Right kidney (tissue), 1 donor: Measurements from ENCODE around the gene IL22.
A peak's percentile ranks its signal among the peaks of the same experiment; 100 is the strongest.

Source experiments
- DNase-seq: peaks from one replicate; pipeline ENCODE4 v3.0.0-alpha.2; 2016

Gene IL22

GRCh38 chr12:68264158-68264855 is 10.9 kb upstream of the IL22 start:
- DNase-seq: no peak

GRCh38 chr12:68263366-68263765 is 10.0 kb upstream of the IL22 start:
- DNase-seq: no peak

- no peak for DNase-seq
Measured at GRCh38 chr12:68261896-68262295, 8.5 kb upstream of the IL22 start.

DNA sequence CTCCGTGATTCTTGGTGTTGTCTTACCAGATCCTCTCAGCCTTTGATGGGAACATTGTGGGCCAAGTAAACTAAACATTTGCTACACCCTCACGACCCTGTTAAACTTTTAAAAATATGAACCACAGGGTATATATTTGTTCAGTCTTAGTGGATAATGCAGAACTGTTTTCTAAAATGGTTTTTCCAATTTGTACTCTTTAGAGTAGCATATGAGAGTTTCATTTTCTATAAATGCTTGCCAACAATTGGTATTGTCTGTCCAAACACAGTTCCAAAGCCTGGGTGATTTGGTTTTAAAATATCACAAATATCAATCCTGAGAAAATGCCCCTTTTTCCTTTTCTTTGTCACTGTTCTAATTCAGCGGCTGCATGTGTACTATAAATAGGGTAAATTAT is 6.7 kb upstream of the IL22 start:
- DNase-seq: no peak

DNA sequence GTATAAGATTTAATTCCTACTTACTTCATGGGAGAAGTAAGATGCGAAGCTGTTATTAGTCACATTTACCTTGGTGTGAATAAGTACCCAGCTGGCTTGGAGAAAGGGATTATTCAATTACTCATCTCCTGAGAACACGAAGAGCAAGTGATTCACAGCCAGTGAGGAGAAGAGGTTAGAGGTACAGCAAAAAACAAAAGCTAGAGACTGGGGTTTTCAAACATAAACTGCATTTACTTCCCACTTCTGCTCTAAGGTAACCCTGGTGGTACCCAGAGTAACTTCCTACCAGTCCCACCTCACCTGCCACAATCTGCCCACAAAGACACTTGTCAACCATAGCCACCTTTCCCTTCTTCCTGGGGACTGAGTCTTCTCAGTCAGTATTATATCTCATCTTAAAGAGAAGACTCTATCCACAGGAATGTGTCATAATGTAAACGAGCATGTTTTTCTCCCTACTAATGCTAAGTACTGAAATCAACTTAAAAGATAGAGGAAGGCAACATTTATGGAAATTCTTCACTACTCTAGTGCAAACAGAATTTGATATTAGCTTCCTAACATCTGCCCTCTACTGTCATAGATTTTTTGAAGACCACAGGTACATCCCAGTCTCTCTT is 6.0 kb upstream of the IL22 start:
- no peak for DNase-seq

- no peak for DNase-seq
Measured at GRCh38 chr12:68252077-68252476, 1.3 kb downstream of the IL22 start.

DNA sequence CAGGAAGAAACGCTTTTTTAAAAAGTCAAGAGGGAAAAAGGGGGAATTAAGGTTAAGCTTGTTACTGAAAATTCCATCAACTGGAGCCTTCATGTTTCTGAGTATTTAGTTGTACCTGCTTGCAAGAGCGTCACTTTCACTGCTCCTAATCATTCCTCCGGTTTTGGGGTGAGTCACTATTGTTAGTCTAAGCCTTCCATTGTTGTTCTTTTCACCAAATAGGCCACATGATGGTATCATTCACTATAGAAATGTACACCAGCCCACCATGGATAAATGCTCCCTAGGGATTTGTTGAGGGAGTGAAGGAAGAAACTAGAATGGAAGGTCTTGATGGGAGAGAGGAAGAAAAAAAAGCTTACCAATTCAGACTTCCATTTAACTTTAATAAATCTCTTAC is 3.0 kb downstream of the IL22 start:
- DNase-seq: no peak

DNA sequence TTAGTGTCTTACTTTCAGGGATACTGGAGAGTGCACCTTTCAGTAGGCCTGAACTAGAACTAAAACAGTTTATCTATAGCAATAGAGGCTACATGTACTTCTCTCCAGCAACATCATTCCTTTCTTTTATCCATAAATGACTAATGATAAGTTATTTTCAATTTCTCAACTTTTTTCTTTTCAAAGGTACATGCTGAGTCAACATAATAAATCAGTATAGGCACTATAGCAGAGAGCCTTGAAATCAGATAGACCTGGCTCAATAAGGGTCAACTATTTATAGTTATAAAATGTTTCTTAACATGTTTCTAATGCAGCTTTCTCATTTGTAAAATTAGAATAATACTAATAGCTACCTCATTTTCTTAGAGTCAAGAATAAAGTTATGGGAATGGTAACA is 5.6 kb downstream of the IL22 start:
- no peak for DNase-seq

- no peak for DNase-seq
Measured at GRCh38 chr12:68246350-68246749, 7.1 kb downstream of the IL22 start.

GRCh38 chr12:68245180-68246021 is 8.0 kb downstream of the IL22 start:
- DNase-seq: peak; percentile 58

GRCh38 chr12:68242777-68243176 is 10.6 kb downstream of the IL22 start:
- DNase-seq: no peak

DNA sequence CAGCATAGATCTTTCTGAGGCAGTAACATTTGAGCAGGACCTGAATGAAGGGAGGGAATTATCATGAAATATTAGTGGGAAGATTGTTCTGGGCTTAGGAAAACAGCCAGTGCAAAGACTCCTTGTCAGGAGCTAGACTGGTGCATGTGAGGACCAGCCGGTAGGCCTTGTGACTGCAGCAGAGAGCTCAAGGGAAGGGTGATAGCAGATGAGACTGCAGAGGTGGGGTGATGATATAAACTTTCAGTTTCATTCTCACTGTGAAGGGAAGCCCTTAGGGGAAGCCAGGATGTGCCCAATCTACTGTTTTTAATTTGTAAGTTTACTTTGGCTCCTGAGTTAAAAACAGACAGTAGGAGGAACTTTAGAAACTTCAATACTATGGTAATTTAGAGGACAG is 12.4 kb downstream of the IL22 start:
- no peak for DNase-seq

- DNase-seq: no peak
Measured at GRCh38 chr12:68240079-68240478, 13.3 kb downstream of the IL22 start.

DNA sequence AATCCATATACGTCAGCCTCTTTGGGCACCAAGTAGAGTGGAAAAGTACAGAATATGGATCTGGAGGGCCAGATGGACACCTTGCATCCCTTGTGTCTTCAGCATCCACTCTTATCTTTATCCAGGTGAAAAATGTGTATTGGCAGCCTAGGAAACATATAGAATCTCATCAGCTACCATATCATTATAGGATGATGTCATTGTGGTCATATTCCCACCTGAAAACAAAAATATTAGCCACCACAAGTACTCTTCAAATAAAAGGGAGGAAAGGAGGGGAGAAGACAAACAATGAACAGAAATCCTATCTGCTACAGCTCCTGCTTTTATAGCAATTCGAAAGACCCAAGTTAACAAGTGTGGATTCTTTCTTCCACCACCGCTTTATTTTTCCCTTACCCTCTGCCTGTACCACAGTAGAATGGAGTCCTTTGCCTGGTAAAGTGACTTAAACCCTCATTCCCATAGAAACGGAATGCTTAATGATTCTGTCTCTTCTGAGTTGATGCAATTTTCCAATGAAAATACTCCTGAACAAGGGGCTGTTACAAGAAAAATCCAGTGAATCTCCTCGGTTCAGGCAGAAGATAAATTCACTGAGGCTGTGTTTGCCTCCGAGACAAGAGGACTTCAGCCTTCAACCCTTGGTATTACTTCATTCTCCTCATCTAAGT is 14.0 kb downstream of the IL22 start:
- no peak for DNase-seq

- no peak for DNase-seq
Measured at GRCh38 chr12:68237619-68238018, 15.8 kb downstream of the IL22 start.

- DNase-seq: no peak
Measured at GRCh38 chr12:68237078-68237477, 16.3 kb downstream of the IL22 start.

- DNase-seq: no peak
Measured at GRCh38 chr12:68236421-68237059, 16.9 kb downstream of the IL22 start.

DNA sequence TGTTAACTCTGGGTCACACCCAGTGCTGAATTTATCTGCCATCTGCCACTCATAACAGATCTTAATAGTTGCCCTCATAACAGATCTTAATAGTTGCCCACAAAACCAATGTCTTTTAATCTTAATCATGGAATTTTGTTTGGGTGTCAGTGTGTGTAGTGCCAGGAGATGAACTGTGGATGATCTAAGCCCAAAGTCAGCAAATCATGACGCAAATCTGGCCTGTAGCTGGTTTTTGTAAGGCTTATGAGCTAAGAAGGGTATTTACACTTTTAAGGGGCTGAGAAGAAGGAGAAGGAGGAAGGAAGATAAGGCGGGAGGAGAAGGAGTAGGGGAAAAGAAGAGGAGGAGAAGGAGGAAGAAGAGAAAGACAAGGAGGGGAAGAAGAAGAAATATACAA is 17.8 kb downstream of the IL22 start:
- no peak for DNase-seq

DNA sequence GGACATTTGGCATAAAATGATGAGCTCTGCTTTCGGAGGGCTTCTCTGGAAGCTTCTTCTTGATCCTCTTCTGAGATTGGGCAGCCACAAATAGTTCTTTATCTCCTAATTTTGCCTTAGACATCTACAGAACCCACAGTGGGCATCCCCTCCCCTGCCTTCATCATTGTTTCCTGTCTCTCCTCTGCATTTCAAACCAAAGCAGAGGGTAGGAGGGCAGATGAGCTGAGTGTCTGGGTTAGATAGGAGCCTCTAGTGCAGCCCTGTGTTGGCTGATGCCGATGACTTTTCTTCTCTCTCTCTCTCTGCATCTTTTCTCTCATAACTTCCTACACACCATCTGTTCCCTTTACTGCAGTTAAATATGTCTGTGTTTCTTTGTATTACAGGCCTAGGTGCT is 19.3 kb downstream of the IL22 start:
- no peak for DNase-seq

DNA sequence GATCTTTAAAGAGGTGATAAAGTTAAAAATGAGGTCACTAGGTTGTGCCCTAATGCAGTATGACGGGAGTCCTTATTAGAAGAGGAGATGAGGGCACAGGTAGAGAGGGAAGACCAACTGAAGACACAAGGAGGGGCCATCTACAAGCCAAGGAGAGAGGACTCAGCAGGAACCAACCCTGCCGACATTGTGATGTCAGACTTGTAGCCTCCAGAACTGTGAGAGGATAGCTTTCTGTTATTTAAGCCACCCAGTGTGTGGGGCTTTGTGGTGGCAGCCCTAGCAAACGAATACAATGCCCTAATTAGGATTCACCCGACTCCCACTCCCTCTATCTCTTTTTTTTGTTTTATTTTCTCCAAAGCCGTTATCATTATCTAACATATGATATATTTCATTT is 19.9 kb downstream of the IL22 start:
- DNase-seq: no peak

GRCh38 chr12:68231691-68232090 is 21.7 kb downstream of the IL22 start:
- DNase-seq: no peak

- no peak for DNase-seq
Measured at GRCh38 chr12:68231229-68231628, 22.2 kb downstream of the IL22 start.

DNA sequence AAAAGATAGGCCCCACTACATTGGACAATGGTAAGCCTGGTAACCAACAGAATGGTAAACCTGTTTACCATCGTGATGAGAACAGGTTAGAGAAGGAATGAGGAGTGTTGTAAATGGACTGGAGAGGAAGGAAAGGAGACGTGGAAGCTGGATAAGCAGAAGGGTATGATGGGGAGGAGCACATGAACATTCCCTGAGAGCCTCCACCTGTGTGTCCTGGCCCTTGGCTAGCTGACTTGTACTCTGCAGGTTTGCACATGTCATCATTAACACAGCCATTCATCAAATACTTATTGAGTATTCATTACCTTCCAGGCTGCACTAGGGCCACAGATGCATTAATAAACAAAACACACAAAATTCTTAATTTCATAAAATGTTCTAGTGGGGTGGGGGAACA is 23.4 kb downstream of the IL22 start:
- no peak for DNase-seq
